Parathyroid adenoma (tissue), 2 donors: ENCODE measurements around the gene KLHDC7B.
A peak's percentile ranks its signal among the peaks of the same experiment; 100 is the strongest.

Source experiments
- H2AFZ ChIP-seq: fragments of 300-600 bp; sonication (generic); one replicate; pipeline ENCODE4 v1.7.0; 2017; ENCODE audit warnings: antibody characterized with exemption, mild to moderate bottlenecking
- H3K27ac ChIP-seq: fragments of 300-600 bp; sonication (generic); one replicate; pipeline ENCODE4 v1.7.0; 2017
- H3K27me3 ChIP-seq: fragments of 300-600 bp; sonication (generic); one replicate; pipeline ENCODE4 v1.7.0; 2017; ENCODE audit warnings: low read length; ENCODE audit not compliant: control insufficient read depth, insufficient read depth
- H3K36me3 ChIP-seq: fragments of 300-600 bp; sonication (generic); one replicate; pipeline ENCODE4 v1.7.0; 2017; ENCODE audit warnings: low read length; ENCODE audit not compliant: control insufficient read depth, insufficient read depth
- H3K4me1 ChIP-seq: fragments of 300-600 bp; sonication (generic); one replicate; pipeline ENCODE4 v1.7.0; 2017; ENCODE audit warnings: control low read depth
- H3K4me2 ChIP-seq: fragments of 300-600 bp; sonication (generic); one replicate; pipeline ENCODE4 v1.7.0; 2017; ENCODE audit warnings: low read length
- H3K4me3 ChIP-seq: fragments of 300-600 bp; sonication (generic); one replicate; pipeline ENCODE4 v1.7.0; 2017; ENCODE audit warnings: low read depth, low read length
- H3K79me2 ChIP-seq: fragments of 300-600 bp; sonication (generic); one replicate; pipeline ENCODE4 v1.7.0; 2017; ENCODE audit warnings: control low read depth
- H3K9ac ChIP-seq: fragments of 300-600 bp; sonication (generic); one replicate; pipeline ENCODE4 v1.7.0; 2017; ENCODE audit warnings: mild to moderate bottlenecking
- H3K9me3 ChIP-seq: fragments of 300-600 bp; sonication (generic); one replicate; pipeline ENCODE4 v1.7.0; 2017; ENCODE audit warnings: low read length; ENCODE audit not compliant: control insufficient read depth
- CTCF ChIP-seq: fragments of 300-600 bp; sonication (generic); IDR thresholded peaks from one replicate; pipeline ENCODE4 v1.7.0; 2017; ENCODE audit warnings: antibody characterized with exemption, mild to moderate bottlenecking
- donor health status: primary hyperparathyroidism.

The KLHDC7B gene

GRCh38 chr22:50542416-50542927 is 3.2 kb upstream of the KLHDC7B start:
- H3K4me1 ChIP-seq = peaks cover 7% of the 10 kb centered on the region

GRCh38 chr22:50544078-50544745 is 1.5 kb upstream of the KLHDC7B start:
- peak; percentile 66 for TF ChIP-seq CTCF
- no peak overlapping the region for H3K9ac ChIP-seq
- H3K4me3 ChIP-seq = peak overlapping the region; percentile 36
- H2AFZ ChIP-seq = peak overlapping the region; percentile 65
- H3K4me1 ChIP-seq = peaks cover 7% of the 10 kb centered on the region
- no peaks in the 10 kb centered on the region for H3K27me3 ChIP-seq
- H3K36me3 ChIP-seq = no peaks in the 10 kb centered on the region
- peak overlapping the region; percentile 71 for H3K4me2 ChIP-seq
- H3K79me2 ChIP-seq = no peaks in the 10 kb centered on the region
- peak overlapping the region; percentile 86 for H3K27ac ChIP-seq
- no peaks in the 10 kb centered on the region for H3K9me3 ChIP-seq

More at GRCh38 chr22:50542416-50542927, 3.2 kb upstream of the KLHDC7B start:
- peak overlapping the region; percentile 53 for H3K27ac ChIP-seq
- H3K79me2 ChIP-seq = no peaks in the 10 kb centered on the region
- H2AFZ ChIP-seq = no peak overlapping the region
- no peaks in the 10 kb centered on the region for H3K9me3 ChIP-seq
- no peak overlapping the region for H3K4me3 ChIP-seq
- H3K4me2 ChIP-seq = no peak overlapping the region
- H3K27me3 ChIP-seq = no peaks in the 10 kb centered on the region
- no peak for TF ChIP-seq CTCF
- H3K9ac ChIP-seq = no peak overlapping the region
- no peaks in the 10 kb centered on the region for H3K36me3 ChIP-seq

GRCh38 chr22:50544746-50545253 is 899 bp upstream of the KLHDC7B start:
- Histone ChIP-seq H3K9me3 (no peaks in the 10 kb centered on the region), H3K36me3 (no peaks in the 10 kb centered on the region), H3K4me1 (peaks cover 7% of the 10 kb centered on the region), H3K27me3 (no peaks in the 10 kb centered on the region), H3K9ac (no peak overlapping the region), H2AFZ (peak overlapping the region; percentile 65), H3K27ac (peak overlapping the region; percentile 86), H3K79me2 (no peaks in the 10 kb centered on the region), H3K4me2 (peak overlapping the region; percentile 56), H3K4me3 (no peak overlapping the region)
- no peak for TF ChIP-seq CTCF

GRCh38 chr22:50546326-50547262 is 895 bp downstream of the KLHDC7B start:
- Histone ChIP-seq H3K79me2 (no peaks in the 10 kb centered on the region), H2AFZ (peak overlapping the region; percentile 70), H3K9ac (no peak overlapping the region), H3K27ac (no peak overlapping the region), H3K27me3 (no peaks in the 10 kb centered on the region), H3K4me3 (peak overlapping the region; percentile 19), H3K9me3 (no peaks in the 10 kb centered on the region), H3K4me1 (peaks cover 7% of the 10 kb centered on the region), H3K36me3 (no peaks in the 10 kb centered on the region), H3K4me2 (peak overlapping the region; percentile 56)
- no peak for TF ChIP-seq CTCF
